Activated CD8-positive, alpha-beta memory T cell treated with anti-CD3 and anti-CD28 coated beads, Interleukin-2, amount 50 U/mL, for 48 hours (primary cell): ENCODE data around the gene SLC22A23.

ENCODE experiments used
- DNase-seq: peaks from one replicate; pipeline ENCODE4 v3.0.0-alpha.2; 2020

Gene SLC22A23

DNA sequence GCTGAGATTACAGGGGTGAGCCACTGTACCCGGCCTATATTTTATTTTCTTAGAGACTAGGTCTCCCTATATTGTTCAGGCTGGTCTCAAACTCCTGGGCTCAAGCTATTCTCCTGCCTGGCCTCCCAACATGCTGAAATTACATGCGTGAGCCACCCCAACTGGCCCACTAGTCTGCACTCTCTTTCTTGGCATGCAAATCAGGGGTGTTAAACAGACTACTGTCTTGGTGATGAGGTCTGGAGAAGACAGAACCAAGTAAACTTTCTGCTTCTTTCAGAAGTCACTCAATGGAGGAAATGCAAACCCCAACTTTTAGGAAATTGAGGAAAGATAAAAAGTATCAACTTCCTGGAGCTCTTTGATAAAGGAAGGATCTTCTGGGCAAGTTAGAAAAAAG lies 221.4 kb downstream of the SLC22A23 start:
- DNase-seq: no peak

DNA sequence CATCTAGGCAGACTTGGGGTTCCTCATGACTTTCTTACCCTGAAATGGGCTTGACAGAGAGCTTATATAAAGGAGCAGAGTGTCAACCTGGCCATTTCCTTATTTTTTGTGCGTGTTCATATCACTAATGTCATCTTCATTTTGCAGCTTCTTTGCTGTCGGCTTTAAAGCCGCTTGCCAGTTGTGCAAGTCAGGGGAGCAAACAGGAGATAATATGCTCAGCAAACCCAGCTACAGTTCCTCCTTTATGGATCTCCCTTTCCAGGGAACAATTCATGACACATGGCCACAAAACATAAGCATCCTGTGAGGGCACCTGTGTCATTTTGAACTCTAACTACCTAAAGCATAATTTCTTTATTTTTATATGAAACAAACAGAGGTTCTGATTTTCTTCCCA lies 222.9 kb downstream of the SLC22A23 start:
- DNase-seq: no peak

GRCh38 chr6:3233321-3233720 lies 223.5 kb downstream of the SLC22A23 start:
- DNase-seq: no peak

DNA sequence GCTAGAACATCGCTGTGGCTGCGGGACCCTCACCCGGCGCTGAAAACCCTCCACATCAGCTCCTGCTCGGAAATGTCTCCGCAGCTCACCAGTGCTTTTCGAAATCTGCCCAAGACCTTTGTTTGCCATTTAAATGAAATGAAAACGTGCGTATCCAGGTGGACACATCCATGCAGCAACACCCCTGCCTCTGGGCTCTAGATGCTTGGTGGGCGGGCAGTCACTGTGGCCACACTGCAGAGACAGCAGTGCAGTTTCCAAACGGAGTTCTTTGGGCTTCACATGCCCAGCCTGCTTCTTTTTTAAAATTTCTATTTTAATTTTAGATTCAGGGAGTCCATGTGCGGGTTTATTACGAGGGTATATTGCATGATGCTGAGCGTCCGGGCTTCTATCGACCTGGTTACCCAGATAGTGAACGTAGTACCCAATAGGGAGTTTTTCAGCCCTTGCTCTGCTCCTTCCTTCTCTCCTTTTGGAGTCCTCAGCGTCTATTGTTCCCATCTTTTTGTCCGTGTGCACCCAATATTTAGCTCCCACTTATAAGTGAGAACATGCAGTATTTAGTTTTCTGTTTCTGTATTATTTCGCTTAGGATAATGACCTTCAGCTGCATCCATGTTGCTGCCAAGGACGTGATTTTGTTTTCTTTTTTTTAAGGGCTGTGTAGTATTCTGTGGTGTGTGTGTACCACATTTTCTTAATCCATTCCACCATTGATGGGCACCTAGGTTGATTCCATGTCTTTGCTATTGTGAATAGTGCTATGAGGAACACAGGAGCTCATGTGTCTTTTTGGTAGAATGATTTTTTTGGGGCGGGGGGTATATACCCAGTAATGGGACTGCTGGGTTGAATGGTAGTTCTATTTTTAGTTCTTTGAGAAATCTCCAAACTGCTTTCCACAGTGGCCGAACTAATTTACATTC lies 224.6 kb downstream of the SLC22A23 start:
- no peak for DNase-seq

DNA sequence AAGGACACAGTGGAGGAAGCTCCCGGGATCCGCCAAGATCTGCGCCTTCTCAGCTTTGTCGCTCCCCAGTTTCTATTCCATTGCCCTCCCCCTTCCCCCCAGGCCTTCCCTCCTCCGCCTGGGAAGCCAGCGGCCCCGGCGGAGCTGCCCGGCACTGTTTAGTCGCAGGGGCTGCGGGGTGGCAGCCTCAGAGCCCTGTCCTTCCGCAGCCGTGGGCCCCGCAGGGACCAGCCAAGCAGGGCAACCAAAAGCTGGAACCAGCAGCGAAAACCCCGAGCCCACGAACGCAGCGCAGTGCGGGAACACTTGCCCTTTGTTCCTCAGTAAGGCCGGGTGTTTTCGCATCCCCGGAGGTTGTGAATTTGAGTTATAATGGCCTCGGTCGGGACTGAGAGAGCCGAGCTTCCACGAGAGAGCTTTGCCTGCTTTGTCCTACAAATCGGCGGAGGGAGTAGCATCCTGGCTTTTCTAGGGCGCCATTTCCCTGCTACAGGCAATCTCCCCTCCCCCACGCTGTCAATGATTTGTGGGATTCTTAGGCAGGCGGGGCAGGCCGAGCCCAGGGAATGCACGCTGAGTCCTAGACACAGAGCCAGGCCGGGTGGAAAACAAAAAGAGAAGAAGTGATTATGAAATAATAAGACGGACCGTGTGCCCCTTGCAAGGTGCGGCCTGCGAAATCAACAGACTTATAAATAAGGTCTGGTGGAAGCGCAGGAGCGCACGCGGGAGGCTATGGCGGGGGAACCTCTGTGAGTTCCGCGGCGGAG lies 225.4 kb downstream of the SLC22A23 start:
- no peak for DNase-seq

- DNase-seq: no peak
Measured at GRCh38 chr6:3230900-3231246, 226.0 kb downstream of the SLC22A23 start.

DNA sequence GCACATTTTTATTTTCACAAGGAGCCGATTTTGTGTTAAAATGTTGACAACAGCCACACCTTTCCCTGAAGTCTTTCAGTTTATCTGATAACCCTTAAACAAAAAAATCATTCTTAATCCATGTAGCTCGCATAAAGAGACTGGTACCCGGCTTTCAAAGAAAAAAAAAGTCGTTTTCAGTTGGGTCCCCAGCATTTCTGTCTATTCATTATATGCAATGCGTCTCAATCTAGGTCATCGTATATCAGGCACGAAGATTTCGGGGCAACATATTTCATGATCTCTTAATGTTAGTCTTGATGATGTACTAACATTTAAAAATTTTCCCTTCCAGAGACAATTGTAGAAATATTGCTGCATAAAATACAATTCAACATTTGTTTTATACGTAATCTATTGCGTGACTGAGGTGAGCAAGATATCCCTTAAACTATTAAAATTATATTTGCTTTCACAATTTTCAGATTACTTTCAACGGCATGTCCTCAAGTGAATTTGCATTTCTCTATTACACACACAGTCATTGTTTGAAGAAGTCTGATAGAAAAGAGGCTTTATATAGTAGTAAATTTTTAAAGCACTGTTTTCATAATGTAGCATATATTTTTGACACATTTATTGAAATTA lies 226.5 kb downstream of the SLC22A23 start:
- DNase-seq: no peak

GRCh38 chr6:3229566-3230178 lies 227.2 kb downstream of the SLC22A23 start:
- DNase-seq: no peak

GRCh38 chr6:3228771-3229565 lies 227.9 kb downstream of the SLC22A23 start:
- DNase-seq: no peak

- DNase-seq: no peak
Measured at GRCh38 chr6:3228046-3228671, 228.7 kb downstream of the SLC22A23 start.

DNA sequence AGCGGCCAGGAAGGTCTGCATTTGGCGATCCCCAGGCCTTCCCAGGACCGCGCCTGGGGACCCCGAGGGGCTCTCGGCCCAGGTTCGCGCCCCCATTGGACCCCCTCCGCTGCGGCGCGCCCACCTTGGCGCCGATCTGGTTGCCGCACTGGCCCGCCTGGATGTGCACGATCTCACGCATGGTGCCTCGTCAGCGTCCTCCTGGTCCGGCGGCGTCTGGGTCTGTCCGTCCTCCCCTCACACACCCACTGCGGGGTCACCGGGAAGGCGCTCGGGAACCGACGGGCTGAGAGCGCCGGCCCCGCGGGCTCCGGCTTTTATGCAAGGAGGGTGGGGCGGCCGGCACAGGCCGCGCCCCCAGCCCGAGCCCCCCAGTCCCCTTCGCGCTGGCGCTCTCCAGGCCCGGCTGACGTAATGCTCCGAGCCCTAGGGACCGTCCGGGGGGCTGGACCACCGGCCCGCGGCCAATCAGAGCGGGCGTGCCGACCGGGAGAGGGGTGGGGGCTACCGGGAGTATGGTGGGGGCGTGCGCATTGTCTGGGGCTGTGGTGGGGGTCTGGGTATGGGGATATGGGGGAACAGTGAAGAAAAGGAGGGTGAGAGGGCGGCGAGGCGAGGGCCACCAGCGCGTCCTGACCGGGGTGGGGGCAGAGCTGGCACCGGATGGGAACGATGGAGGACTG lies 229.3 kb downstream of the SLC22A23 start, which contains the start of gene TUBB2B:
TUBB2B (minus strand) TSS at position 291 of the 683 bp plus-strand sequence; CDS start at position 181, 110 bp downstream.
- DNase-seq: no peak

DNA sequence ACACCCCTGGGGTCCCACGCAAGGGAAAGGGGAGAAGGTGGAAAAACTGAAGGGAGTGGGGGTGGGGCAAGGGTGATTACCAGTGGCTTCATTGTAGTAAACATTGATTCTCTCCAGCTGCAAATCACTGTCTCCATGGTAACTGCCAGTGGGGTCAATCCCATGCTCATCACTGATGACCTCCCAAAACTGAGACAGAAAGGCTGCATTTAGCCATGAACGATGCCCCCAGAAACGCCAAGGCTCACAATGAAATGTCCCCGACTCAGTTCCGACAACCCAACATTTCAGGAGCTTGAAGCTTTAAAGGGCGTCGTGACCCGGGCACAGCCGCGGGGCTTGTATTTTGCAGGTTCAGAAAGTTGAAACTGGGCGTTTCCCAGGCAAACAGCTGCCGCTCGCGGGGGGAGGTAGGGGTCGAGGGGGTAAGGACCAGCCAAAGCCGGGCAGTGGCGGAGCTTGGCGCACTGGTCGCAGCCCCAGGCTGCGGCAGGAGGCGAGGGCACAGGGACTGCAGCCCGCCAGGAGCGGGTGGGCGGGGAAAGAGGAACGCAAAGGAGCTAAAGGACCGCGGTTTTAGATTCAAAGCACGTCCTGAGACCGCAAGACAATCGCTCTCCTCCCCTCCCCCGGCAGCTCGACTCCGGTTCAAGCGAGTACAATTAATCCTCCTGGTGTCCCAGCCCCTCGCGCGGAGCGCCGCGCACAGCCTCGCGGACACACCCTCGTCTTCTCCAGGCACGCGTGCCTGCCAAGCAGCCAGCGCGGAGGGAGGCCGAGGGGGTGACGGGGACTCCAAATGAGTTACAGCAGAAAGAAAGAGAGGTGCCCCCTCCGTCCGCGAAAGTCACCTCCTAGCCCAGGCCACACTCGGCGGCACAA lies 230.1 kb downstream of the SLC22A23 start:
- DNase-seq: no peak

DNA sequence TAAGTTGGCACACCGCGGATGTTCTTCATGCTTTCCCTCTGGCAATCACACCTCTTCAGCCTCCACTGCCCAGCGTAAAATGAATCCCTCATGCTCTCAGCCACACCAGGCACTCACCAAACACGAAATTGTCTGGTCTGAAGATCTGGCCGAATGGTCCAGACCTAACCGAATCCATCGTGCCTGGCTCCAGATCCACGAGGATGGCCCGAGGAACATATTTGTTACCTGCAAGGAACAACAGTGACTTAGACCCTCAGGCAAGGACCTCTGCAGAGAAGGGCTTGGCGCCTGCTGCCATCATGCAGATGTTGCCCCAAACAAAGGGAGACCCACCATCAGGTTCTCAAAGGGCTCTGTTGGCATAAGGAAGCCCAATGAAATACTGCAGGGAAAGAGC lies 230.8 kb downstream of the SLC22A23 start:
- DNase-seq: no peak

DNA sequence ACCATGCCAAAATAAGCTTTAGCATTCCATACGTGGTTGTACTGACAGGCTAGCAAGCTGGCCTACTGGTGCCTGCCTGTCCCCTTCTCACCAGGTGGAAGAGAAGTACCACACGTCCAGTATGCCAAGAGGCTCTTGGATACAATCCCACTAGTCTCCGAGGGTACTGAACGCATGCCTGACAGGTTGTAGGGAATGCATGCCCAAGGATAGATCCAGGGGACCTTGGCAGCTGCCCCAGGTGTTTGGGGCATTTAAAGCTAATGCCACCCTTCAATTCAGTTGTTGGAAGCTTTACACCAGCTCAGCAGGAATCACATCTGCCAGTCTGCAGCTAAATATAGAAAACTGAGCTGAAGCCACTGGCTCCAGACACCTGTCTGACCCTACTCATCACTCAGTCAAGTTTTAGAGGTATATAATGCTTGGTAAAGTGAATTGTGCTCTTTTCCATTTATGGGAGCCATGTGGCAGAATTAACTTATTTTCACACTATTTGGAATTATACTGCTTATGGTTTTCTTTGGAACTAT lies 234.3 kb downstream of the SLC22A23 start:
- DNase-seq: no peak

DNA sequence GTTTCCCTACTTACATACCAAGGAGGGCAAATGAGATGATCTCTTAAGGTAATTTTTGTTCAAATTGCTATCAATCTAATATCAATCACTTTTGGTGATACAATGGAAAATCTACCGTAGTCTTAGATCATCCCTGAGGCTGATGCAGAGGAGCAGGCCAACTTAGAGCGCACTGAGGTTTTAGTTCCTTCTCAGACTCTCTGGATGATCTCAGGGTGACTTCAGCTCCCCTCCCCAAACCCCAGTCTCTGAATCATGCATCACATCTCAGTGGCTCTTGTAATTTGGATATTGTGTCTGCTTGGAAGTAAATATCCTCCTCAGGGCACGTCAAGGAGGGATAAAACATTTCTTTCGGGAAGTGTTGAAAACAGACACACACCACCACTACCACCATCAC lies 235.3 kb downstream of the SLC22A23 start:
- DNase-seq: no peak

DNA sequence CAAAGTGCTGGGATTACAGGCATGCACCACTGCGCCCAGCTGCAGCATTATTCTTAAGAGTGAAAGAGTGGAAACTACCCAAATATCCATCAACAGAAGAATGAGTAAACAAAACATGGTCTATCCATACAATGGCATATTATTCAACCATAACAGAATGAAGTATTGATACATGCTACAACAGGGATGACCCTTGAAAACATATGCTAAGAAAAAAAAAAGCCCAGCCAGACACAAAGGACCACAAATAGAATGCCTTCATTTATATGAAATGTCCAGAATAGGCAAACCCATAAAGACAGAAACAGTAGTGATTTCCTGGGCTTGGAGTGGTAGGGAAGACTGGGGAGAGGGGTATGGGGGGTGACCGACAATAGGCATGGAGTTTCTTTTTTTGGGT lies 236.5 kb downstream of the SLC22A23 start:
- no peak for DNase-seq
